Smooth muscle cell (in vitro differentiated cells): Measurements from ENCODE around the gene ACTRT3. TPM values are rescaled to one million over a fixed set of nuclear protein-coding genes. Genes with fewer than 3 reads are reported as not detected.

Experiments used
- DNase-seq: peaks from one replicate; lab custom pipeline; 2025; ENCODE audit not compliant: unreplicated experiment; lab: John Stamatoyannopoulos, UW
- H2AFZ ChIP-seq: fragments of 200-600 bp; sonication (generic); 2 replicates; pipeline ENCODE4 v1.6.0; 2016; ENCODE audit warnings: antibody characterized with exemption, low read depth, mild to moderate bottlenecking
- H3F3A ChIP-seq: fragments of 200-600 bp; sonication (generic); 2 replicates; pipeline ENCODE4 v1.6.0; 2017; ENCODE audit warnings: antibody characterized with exemption, low read depth
- H3K27ac ChIP-seq: fragments of 200-600 bp; sonication (generic); 2 replicates; pipeline ENCODE4 v1.5.1; 2016; ENCODE audit warnings: low read depth, mild to moderate bottlenecking
- H3K27me3 ChIP-seq: fragments of 200-600 bp; sonication (generic); 2 replicates; pipeline ENCODE4 v1.6.1; 2016; ENCODE audit warnings: low read depth, mild to moderate bottlenecking
- H3K36me3 ChIP-seq: fragments of 200-600 bp; sonication (generic); 2 replicates; pipeline ENCODE4 v1.5.1; 2016; ENCODE audit warnings: low read depth
- H3K4me1 ChIP-seq: fragments of 200-600 bp; sonication (generic); 2 replicates; pipeline ENCODE4 v1.5.1; 2016; ENCODE audit warnings: low read depth
- H3K4me2 ChIP-seq: fragments of 200-600 bp; sonication (generic); 2 replicates; pipeline ENCODE4 v1.6.0; 2016; ENCODE audit warnings: mild to moderate bottlenecking
- H3K4me3 ChIP-seq: fragments of 200-600 bp; sonication (generic); 2 replicates; pipeline ENCODE4 v1.5.1; 2016; ENCODE audit warnings: mild to moderate bottlenecking
- H3K79me2 ChIP-seq: fragments of 200-600 bp; sonication (generic); 2 replicates; pipeline ENCODE4 v1.6.0; 2016; ENCODE audit warnings: low read depth, mild to moderate bottlenecking
- H3K9ac ChIP-seq: fragments of 200-600 bp; sonication (generic); 2 replicates; pipeline ENCODE4 v1.6.0; 2016; ENCODE audit warnings: low read depth
- H3K9me3 ChIP-seq: fragments of 200-600 bp; sonication (generic); replicated peaks from 2 replicates; pipeline ENCODE4 v1.5.1; 2016; ENCODE audit warnings: low read depth
- H4K20me1 ChIP-seq: fragments of 200-600 bp; sonication (generic); 2 replicates; pipeline ENCODE4 v1.6.0; 2016; ENCODE audit warnings: low read depth
- CTCF ChIP-seq: fragments of 200-600 bp; sonication (generic); IDR thresholded peaks from 2 replicates; pipeline ENCODE4 v1.5.1; 2017; ENCODE audit warnings: borderline replicate concordance, mild to moderate bottlenecking, antibody characterized with exemption; ENCODE audit not compliant: insufficient read depth, poor library complexity, severe bottlenecking
- WGBS: methylation state at CpG from one replicate; pipeline ENCODE4 v1.1.7; 2016; ENCODE audit warnings: low lambda C conversion rate; 5-methylcytosine and 5-hydroxymethylcytosine counted together
- polyA plus RNA-seq: library from polyadenylated mRNA; unstranded; fragments of >200 nt; fragmentation: Nextera tagmentation; extraction: Ambion mirVana; gene quantifications from 2 replicates; pipeline ENCODE4 v1.2.1, GENCODE V29; 2016
- total RNA-seq: library from RNA; depleted of rRNA; stranded (reverse); fragments of >200 nt; gene quantifications from 2 replicates; pipeline ENCODE4 v1.2.3, GENCODE V29; 2014

Gene ACTRT3
- total and polyA plus RNA-seq, 2 experiments from 2014 or later, result 1.3 to 1.7 TPM

GRCh38 chr3:169781209-169781855, 12.0 kb upstream of the ACTRT3 start:
- Histone ChIP-seq H3F3A (no peaks in the 10 kb centered on the region), H3K4me2 (no peak overlapping the region), H3K27ac (no peak overlapping the region), H3K9me3 (no peaks in the 10 kb centered on the region), H3K27me3 (no peaks in the 10 kb centered on the region), H2AFZ (no peak overlapping the region), H3K4me3 (no peak overlapping the region), H3K79me2 (peaks cover under 1% of the 10 kb centered on the region), H3K4me1 (no peaks in the 10 kb centered on the region), H3K9ac (no peak overlapping the region), H4K20me1 (peaks cover 37% of the 10 kb centered on the region), H3K36me3 (peaks cover 56% of the 10 kb centered on the region)
- no peak for DNase-seq
- TF ChIP-seq CTCF, result no peak
- WGBS, result 91% methylated on average over 4 of the region's 4 CpGs

GRCh38 chr3:169780742-169781141, 11.4 kb upstream of the ACTRT3 start:
- no peak overlapping the region for H3K9ac ChIP-seq
- 84% methylated on average over 2 of the region's 2 CpGs for WGBS
- H3K36me3 ChIP-seq, result peaks cover 50% of the 10 kb centered on the region
- no peaks in the 10 kb centered on the region for H3F3A ChIP-seq
- no peaks in the 10 kb centered on the region for H3K4me1 ChIP-seq
- no peak overlapping the region for H3K4me3 ChIP-seq
- no peak overlapping the region for H2AFZ ChIP-seq
- H3K4me2 ChIP-seq, result no peak overlapping the region
- peaks cover 37% of the 10 kb centered on the region for H4K20me1 ChIP-seq
- H3K79me2 ChIP-seq, result peaks cover 4% of the 10 kb centered on the region
- H3K27ac ChIP-seq, result no peak overlapping the region
- no peaks in the 10 kb centered on the region for H3K9me3 ChIP-seq
- DNase-seq, result no peak
- TF ChIP-seq CTCF, result no peak
- H3K27me3 ChIP-seq, result no peaks in the 10 kb centered on the region

GRCh38 chr3:169777822-169778221, 8.5 kb upstream of the ACTRT3 start:
- Histone ChIP-seq H3K27me3 (no peaks in the 10 kb centered on the region), H3K4me1 (peaks cover 7% of the 10 kb centered on the region), H2AFZ (no peak overlapping the region), H3F3A (peaks cover 1% of the 10 kb centered on the region), H3K27ac (no peak overlapping the region), H3K4me3 (no peak overlapping the region), H3K79me2 (peaks cover 26% of the 10 kb centered on the region), H3K4me2 (no peak overlapping the region), H3K9me3 (no peaks in the 10 kb centered on the region), H3K9ac (no peak overlapping the region), H3K36me3 (peaks cover 43% of the 10 kb centered on the region), H4K20me1 (peaks cover 52% of the 10 kb centered on the region)
- no peak for DNase-seq
- 83% methylated on average over 4 of the region's 4 CpGs for WGBS
- no peak for TF ChIP-seq CTCF

DNA sequence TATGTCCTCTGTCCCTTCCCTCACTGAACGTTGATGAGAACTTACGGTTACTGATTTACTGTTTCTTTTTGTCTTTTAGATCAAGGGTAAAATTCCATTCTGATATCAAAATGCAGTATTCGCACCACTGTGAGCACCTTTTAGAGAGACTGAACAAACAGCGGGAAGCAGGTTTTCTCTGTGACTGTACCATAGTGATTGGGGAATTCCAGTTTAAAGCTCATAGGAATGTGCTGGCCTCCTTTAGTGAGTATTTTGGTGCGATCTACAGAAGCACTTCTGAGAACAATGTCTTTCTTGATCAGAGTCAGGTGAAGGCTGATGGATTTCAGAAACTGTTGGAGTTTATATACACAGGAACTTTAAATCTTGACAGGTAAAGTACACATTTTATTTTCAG, 4.8 kb upstream of the ACTRT3 start:
- Histone ChIP-seq H3K4me1 (peaks cover 7% of the 10 kb centered on the region), H3K4me2 (peak overlapping the region; percentile 99), H3K79me2 (peaks cover 26% of the 10 kb centered on the region), H2AFZ (no peak overlapping the region), H3K9me3 (no peaks in the 10 kb centered on the region), H3K27me3 (no peaks in the 10 kb centered on the region), H3K36me3 (peaks cover 14% of the 10 kb centered on the region), H3K27ac (peak overlapping the region; percentile 97), H3K4me3 (peak overlapping the region; percentile 78), H3K9ac (peak overlapping the region; percentile 98), H3F3A (peaks cover 16% of the 10 kb centered on the region), H4K20me1 (peaks cover 29% of the 10 kb centered on the region)
- no peak for DNase-seq
- no peak for TF ChIP-seq CTCF
- WGBS, result 62% methylated on average over 5 of the region's 5 CpGs
